Neutrophil (primary cell): ENCODE data around the gene HPSE2.

Source experiments
- H3K27ac ChIP-seq: fragments of 200-600 bp; sonication (generic); 2 replicates; pipeline ENCODE4 v1.5.1; 2016; ENCODE audit warnings: mild to moderate bottlenecking, moderate library complexity
- H3K27me3 ChIP-seq: fragments of 200-600 bp; sonication (generic); 2 replicates; pipeline ENCODE4 v1.6.0; 2016; ENCODE audit warnings: mild to moderate bottlenecking
- H3K36me3 ChIP-seq: fragments of 200-600 bp; sonication (generic); 2 replicates; pipeline ENCODE4 v1.5.1; 2017
- H3K4me1 ChIP-seq, 2 experiments: fragments of 200-600 bp in 1 of 2; sonication (generic) in 1 of 2; 1 replicate in 1 of 2; 2 replicates in 1 of 2; pipeline versions ENCODE4 v1.5.1 to v1.6.1; 2013 to 2016; ENCODE audit warnings: low read depth in 1 of 2, low read length in 1 of 2, mild to moderate bottlenecking in 1 of 2, moderate library complexity in 1 of 2; ENCODE audit not compliant: control insufficient read depth in 1 of 2, insufficient read depth in 1 of 2
- H3K4me3 ChIP-seq, 2 experiments: fragments of 200-600 bp in 1 of 2; sonication (generic) in 1 of 2; 1 replicate in 1 of 2; 2 replicates in 1 of 2; pipeline ENCODE4 v1.5.1; 2013 to 2016; ENCODE audit warnings: low read depth in 1 of 2, low read length in 1 of 2, mild to moderate bottlenecking in 1 of 2, moderate library complexity in 1 of 2
- H3K9me3 ChIP-seq: fragments of 200-600 bp; sonication (generic); 2 replicates; pipeline ENCODE4 v1.5.1; 2016
- TF ChIP-seq, protein P1 (sequence below): fragments of 200-600 bp; sonication (generic); IDR thresholded peaks from 2 replicates; pipeline ENCODE4 v1.5.1; 2016; ENCODE audit warnings: antibody characterized with exemption

HPSE2 gene

DNA sequence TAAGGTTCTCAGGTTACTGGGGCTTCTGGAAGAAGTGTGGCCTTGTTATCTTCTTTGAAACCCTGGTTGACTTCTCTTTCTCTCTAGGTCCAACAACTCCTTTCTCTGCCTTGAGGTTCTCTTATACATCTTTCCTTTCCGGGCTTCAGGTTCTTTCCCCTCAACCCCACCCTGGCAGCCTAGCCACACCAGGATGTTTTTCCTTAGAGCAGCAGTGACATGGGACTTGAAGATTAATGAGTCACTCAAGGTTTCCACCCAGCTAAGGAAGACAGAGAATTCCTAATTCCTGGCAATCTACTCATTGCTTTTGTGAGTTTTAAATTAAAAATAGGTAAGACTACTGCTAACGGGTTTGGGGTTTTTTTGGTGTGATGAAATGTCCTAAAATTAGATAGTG is 667.1 kb downstream of the HPSE2 start:
- no peaks in the 10 kb centered on the region for H3K4me1 ChIP-seq
- H3K36me3 ChIP-seq, result no peaks in the 10 kb centered on the region
- no peak overlapping the region for H3K27ac ChIP-seq
- TF ChIP-seq, protein P1, sequence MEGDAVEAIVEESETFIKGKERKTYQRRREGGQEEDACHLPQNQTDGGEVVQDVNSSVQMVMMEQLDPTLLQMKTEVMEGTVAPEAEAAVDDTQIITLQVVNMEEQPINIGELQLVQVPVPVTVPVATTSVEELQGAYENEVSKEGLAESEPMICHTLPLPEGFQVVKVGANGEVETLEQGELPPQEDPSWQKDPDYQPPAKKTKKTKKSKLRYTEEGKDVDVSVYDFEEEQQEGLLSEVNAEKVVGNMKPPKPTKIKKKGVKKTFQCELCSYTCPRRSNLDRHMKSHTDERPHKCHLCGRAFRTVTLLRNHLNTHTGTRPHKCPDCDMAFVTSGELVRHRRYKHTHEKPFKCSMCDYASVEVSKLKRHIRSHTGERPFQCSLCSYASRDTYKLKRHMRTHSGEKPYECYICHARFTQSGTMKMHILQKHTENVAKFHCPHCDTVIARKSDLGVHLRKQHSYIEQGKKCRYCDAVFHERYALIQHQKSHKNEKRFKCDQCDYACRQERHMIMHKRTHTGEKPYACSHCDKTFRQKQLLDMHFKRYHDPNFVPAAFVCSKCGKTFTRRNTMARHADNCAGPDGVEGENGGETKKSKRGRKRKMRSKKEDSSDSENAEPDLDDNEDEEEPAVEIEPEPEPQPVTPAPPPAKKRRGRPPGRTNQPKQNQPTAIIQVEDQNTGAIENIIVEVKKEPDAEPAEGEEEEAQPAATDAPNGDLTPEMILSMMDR, result no peak
- no peaks in the 10 kb centered on the region for H3K9me3 ChIP-seq
- no peaks in the 10 kb centered on the region for H3K27me3 ChIP-seq
- H3K4me3 ChIP-seq, result no peak overlapping the region

DNA sequence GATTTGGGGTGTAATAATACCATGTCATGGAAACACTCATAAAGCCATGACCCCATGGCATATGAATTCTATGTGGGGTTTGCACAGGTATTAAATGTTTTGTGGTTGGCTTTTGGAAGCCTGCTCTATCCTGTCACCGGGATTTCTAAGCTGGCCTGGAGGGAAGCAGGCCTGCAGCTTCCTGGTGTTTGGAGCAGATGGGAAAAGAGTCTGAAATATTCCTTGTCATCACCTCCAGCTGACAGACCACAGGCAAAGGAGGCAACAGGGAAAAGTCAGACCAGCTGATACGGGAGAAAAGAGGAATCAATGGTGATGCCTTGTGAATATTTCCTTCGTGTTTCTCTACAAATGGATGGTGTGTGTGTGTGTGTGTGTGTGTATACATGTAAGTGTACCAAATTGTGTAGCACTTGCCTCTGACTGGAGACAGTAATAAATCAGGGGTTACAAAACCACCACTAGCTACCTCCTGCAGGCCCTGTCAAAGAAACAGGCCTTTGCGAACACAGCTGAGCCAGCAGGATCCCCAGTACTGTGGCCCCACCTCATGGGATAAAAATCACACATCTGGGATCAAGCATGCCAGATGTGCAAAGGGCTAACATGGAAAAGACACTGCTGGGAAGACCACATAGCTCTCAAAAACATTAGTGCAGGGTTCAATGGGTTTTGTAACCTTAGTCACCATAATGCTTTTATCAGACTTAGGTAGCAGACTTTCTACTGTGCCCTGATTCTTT is 668.1 kb downstream of the HPSE2 start:
- TF ChIP-seq, protein P1, result no peak
- Histone ChIP-seq H3K4me1 (no peaks in the 10 kb centered on the region), H3K36me3 (no peaks in the 10 kb centered on the region), H3K4me3 (no peak overlapping the region), H3K9me3 (no peaks in the 10 kb centered on the region), H3K27me3 (no peaks in the 10 kb centered on the region), H3K27ac (no peak overlapping the region)

DNA sequence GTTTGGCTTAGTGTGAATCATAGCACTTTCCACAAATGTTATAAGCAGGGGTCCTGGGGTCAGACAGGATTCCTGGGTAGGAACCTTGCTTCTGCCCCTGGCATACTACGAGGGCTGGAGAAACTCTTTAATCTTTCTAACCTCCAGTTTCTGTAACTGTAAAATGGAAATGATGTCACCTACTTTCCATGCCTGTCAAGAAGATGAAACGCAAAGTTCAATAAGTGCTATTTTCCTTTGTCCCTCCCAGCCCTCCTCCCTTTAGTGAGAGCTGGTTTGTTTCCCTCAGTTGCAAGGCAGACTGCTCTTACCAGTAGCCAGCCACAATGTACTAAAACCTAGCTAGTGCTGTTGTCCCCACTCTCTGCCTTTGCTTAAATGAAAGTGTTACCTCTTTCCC is 671.8 kb downstream of the HPSE2 start:
- TF ChIP-seq, protein P1, result no peak
- Histone ChIP-seq H3K9me3 (no peaks in the 10 kb centered on the region), H3K4me1 (no peaks in the 10 kb centered on the region), H3K27me3 (no peaks in the 10 kb centered on the region), H3K27ac (no peak overlapping the region), H3K4me3 (no peak overlapping the region), H3K36me3 (no peaks in the 10 kb centered on the region)

DNA sequence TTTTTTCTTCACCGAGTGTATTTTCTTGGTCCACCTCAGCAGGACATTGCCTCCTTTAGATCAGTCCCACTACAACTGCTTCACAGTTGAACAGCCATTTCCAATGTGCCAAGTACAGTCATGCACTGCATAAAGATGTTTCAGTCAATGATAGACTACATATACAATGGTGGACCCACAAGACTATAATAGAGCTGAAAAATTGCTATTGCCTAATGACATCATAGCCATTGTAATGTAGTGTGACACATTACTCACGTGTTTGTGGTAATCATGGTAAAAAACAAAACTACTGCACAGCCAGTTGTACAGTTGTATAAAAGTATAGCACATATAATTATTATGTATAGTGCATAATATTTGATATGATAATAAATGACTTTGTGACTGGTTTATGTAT is 675.1 kb downstream of the HPSE2 start:
- no peak overlapping the region for H3K27ac ChIP-seq
- H3K4me1 ChIP-seq, result no peaks in the 10 kb centered on the region
- no peaks in the 10 kb centered on the region for H3K9me3 ChIP-seq
- TF ChIP-seq, protein P1, result no peak
- H3K4me3 ChIP-seq, result no peak overlapping the region
- no peaks in the 10 kb centered on the region for H3K36me3 ChIP-seq
- H3K27me3 ChIP-seq, result no peaks in the 10 kb centered on the region

DNA sequence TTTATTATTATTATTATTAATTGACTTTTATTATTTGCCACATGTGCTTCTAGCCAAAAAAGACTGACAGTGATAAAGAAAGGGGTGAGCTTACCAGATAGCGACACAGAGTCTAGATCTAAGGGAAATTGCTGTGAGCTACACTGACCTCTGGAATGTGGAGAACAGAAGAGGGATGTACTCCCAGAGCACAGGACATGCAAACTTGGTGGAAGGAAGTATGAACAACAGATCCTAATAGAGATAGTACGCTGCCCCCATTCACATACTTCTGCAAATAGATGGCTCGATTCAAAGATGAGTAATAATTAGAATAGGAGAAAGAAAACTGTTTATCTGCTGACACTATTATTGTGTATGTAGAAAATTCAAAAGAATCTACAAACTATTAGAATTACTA is 679.6 kb downstream of the HPSE2 start:
- no peak overlapping the region for H3K27ac ChIP-seq
- H3K27me3 ChIP-seq, result no peaks in the 10 kb centered on the region
- no peak overlapping the region for H3K4me3 ChIP-seq
- no peaks in the 10 kb centered on the region for H3K9me3 ChIP-seq
- TF ChIP-seq, protein P1, result no peak
- H3K4me1 ChIP-seq, result no peaks in the 10 kb centered on the region
- no peaks in the 10 kb centered on the region for H3K36me3 ChIP-seq
